GM21515 (cell line): ENCODE measurements around the gene EEF1E1.
"Not testable (repeated sequence)": the region's sequence is repeated elsewhere in the genome, so short reads cannot be mapped to it uniquely, and the experiment has no call there.

Experiments
- ATAC-seq: cut with Tn5 transposase; IDR thresholded peaks from one replicate; pipeline ENCODE4 v1.9.1; 2021; ENCODE audit not compliant: unreplicated experiment

The EEF1E1 gene

GRCh38 chr6:8064638-8065518 lies 37.5 kb downstream of the EEF1E1 start:
- no peak for ATAC-seq

- ATAC-seq: peak; percentile 88
These were observed 38.3 kb downstream of the EEF1E1 start, which contains the start of gene BLOC1S5 for GRCh38 chr6:8063761-8064637. Gene BLOC1S5 (minus strand): TSS chr6:8064389. CDS start chr6:8064376, 13 bp downstream.

DNA sequence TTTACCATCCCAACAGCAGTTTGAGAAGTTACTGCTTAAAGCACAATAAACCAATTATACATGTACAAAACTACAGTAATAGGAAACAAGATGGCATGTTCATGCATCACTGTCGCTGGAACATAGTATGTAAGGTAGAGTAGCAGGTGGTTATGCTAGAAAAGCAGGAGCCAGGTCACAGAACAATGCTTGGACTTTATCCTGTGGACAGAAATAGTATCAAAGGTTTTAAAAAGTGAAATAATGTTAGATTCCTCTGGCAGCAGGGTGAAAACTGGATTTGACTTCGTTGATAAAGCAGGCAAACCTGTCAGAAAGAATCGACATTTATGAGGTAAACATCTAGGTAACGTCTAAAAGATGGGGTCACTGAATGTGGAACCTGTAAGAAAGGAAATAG lies 40.6 kb downstream of the EEF1E1 start:
- no peak for ATAC-seq

DNA sequence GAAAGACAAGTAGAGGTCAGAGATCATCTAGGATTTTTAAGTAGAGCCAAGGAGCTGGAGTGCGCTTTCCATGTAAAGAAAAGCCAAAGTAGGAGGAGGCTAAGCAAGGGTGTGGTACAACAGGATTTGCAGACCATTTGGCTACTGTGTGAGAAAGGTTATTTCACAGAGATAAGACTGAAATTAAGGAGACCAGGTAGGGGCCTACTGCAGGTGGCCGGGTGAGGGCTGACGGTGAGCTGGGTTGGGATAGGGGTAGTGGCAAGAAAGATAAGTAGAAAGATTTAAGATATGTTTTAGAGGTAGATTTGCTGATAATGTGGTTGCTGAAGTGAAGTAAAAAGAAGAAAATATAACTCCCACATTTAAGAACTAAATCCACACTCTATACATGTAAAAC lies 42.0 kb downstream of the EEF1E1 start:
- no peak for ATAC-seq

GRCh38 chr6:8059129-8059528 lies 43.2 kb downstream of the EEF1E1 start:
- no peak for ATAC-seq

- ATAC-seq: no peak
These were observed 44.6 kb downstream of the EEF1E1 start for GRCh38 chr6:8057793-8058192.

DNA sequence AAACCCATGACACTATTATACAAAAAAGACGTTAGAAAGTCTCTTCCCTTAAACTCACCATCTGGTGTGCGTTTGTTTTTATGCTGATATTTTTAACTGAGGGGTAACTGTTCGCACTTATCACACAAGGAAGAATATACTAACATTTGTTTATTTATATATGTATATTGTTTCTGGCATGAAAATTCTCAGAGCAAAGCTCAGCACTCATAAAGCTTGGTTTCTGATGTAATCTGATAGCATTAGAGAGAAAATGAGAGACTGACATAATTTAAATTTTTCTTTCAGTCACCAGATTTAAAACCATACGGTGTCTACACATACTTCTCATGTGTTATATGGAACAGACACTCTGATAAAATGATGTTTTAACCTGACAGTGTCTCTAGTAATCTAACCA lies 45.1 kb downstream of the EEF1E1 start:
- ATAC-seq: no peak

- ATAC-seq: no peak
These were observed 48.1 kb downstream of the EEF1E1 start for GRCh38 chr6:8054276-8054675.

DNA sequence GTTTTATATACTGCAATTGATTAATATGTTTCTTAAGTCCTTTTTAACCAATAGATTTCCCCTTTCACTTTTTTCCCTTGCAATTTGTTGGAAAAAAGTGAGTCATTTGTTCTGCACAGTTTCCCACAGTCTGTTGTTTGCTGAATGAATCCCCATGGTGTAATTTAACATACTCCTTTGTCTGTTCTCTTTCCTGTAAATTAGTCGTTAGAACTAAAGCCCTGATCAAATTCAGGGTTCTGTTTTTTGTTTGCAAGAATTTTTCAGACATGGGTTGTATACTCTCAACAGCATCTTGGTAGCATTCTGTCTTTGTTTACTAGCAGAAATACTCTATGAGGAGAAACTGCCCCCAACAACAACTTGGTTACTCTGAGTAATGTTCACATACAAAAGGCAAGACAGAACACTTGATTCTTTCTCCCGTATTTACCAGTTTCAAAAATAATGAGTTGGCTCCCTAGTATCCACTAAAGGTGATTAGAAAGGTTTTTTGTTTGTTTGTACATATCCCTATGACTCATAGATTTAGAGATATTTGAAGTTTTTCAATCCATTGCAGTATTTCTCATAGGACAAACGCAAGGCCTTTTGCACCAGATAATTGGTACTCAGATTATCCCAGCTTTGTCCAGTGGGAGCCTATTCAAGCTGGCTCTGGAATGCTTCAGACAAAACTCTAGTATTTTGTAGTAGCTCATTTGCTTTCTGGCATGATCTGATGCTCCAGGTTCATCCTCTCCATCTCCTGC lies 54.6 kb downstream of the EEF1E1 start:
- ATAC-seq: no peak

DNA sequence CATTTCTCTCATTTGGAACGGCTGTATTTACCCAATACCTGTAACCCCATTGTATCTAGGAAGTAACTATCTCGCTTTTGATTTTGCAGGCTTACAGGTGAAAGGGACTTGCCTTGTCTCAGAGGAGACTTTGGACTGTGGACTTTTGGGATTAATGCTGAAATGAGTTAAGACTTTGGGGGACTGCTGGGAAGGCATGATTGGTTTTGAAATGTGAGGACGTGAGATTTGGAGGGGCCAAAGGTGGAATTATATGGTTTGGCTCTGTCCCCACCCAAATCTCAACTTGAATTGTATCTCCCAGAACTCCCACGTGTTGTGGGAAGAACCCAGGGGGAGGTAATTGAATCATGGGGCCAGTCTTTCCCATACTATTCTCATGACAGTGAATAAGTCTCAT lies 56.6 kb downstream of the EEF1E1 start:
- not testable (repeated sequence) for ATAC-seq

GRCh38 chr6:8043221-8043620 lies 59.1 kb downstream of the EEF1E1 start:
- ATAC-seq: no peak

GRCh38 chr6:8041913-8042583 lies 60.3 kb downstream of the EEF1E1 start:
- ATAC-seq: no peak

- not testable (repeated sequence) for ATAC-seq
These were observed 68.2 kb downstream of the EEF1E1 start for GRCh38 chr6:8034107-8034506.

DNA sequence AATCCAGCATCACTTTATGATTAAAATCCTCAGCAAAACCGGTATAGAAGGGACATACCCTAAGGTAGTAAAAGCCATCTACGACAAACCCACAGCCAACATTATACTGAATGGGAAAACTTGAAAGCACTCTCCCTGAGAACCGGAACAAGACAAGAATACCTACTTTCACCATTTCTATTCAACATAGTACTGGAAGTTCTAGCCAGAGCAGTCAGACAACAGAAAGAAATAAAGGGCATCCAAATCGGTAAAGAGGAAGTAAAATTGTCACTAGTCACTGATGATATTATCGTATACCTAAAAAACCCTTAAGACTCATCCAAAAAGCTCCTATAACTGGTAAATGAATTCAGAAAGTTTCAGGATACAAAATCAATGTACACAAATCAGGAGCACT lies 71.4 kb downstream of the EEF1E1 start:
- ATAC-seq: no peak
